HL-60/S4 treated with phorbol 12-myristate 13-acetate at 8.2 ng/mL for 4 days and 3 days (cell line): ENCODE measurements around the gene TMC1.
"Not testable (repeated sequence)": the region's sequence is repeated elsewhere in the genome, so short reads cannot be mapped to it uniquely, and the experiment has no call there.

ENCODE experiments used
- in situ Hi-C: fragments of 300-500 bp; cut with MboI; formaldehyde crosslinking; loops from 2 replicates; pipeline ENCODE4 v1.15.0; 2022; ENCODE audit warnings: low sequenced_read_pairs

Gene TMC1

DNA sequence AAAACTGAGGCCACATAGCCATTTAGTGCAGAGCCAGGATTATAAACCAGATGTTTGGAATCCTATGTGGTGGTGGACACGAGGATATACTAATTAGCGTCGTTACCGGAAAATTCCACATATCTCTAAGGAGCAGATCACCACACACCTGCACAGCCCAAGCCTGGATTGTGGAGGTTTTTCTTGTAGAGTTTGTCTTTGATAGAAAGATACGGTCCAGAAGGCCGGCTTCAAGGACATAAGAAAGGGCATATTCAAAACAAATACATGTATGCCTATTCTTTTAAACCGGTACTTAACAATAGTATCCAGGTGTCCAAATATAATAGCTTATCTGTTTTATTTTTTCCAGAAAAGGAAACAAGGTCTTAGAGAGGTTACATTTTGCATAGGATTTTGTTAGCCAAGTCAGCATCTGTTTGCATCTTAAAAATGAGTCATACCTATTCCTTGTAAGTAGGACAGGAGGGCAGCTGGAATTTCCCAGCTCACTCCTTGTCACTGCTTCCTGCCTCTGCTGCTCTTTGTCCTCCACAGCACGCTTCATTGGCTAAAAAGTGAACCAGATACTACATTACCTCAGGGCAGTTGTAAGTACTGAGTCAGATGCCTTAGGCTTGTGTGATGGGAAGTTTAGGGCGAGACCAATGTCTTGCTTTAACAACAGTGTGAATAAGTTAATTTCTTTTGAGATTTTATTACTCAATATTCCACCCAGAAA is 3.6 kb downstream of the TMC1 start:
- in situ Hi-C loops: no loop called here

- in situ Hi-C loops: no loop called here
Observed at GRCh38 chr9:72526901-72527800, 5.7 kb downstream of the TMC1 start.

DNA sequence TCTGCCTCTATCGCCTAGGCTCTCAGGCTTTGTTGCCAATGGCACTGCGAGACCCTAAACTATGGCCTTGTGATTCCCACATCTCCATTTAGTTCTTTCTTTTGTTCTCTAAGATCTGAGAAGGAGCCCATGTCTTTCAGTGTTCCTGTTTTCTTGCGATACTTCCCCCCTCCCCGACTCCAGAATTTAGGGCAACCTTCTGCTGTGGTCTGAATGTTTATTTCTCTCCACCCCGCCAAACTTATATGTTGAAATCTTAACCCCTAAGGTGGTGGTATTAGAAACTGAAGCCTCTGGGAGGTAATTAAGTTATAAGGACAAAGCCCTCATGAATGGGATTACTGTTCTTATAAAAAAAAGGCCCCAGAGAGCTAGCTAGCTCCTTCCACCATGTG is 6.4 kb downstream of the TMC1 start:
- in situ Hi-C loops: no loop called here

DNA sequence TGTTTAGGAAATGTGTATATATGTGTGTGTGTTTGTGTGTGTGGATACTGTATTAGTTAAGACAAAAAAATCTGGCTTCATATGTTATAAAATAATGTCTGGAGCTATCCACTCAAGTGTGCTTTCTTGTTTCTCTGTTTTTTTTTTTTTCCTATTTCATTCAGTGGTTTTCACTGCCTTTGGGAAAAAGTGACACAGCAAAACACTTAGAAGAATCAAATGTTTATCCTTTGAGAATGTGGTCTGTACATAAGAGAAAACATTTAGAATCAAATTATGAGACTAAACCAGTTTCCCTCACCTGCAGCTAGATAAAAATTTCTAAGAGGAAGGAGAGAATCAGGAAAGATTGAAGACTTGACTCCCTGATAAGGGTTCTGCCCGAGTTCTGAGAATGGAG is 8.1 kb downstream of the TMC1 start:
- in situ Hi-C loops: no loop called here

DNA sequence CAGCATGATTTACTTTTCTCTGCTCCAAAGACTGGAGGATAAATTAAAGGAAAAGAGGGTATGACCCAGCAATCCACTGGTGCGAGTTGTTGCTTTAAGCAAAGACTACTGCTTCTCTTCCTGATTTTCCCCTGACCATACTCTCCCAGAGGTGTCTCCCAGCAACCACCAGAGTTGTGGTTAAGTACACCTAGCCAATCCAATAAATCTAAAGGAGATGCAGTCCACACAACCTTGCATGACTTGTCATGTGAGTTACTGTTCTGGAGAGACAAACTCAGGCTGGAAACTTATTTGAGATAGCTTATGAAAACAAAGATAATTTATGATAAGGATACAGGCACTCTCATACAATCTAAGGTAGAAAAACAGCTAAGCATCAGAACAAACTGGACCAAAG is 11.9 kb downstream of the TMC1 start:
- in situ Hi-C loops: no loop called here

DNA sequence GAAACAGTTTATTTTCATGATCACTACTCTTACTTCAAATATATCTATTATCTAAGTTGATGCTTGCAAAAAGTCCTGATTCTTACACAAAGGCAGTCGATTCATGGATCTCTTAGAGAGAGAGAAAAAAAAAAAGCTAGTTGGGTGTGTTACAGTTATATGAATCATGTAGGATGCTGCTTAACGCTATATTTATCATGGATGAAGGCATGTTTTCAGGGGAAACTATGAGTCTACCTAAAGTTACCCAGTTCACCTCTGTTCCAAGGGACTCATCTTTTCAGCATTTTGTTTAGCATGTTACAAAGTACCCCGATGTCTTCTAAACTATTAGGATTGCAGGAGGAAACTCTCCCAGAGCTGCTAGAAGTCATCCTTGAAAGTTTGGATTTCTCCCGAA is 13.5 kb downstream of the TMC1 start:
- in situ Hi-C loops: no loop called here

DNA sequence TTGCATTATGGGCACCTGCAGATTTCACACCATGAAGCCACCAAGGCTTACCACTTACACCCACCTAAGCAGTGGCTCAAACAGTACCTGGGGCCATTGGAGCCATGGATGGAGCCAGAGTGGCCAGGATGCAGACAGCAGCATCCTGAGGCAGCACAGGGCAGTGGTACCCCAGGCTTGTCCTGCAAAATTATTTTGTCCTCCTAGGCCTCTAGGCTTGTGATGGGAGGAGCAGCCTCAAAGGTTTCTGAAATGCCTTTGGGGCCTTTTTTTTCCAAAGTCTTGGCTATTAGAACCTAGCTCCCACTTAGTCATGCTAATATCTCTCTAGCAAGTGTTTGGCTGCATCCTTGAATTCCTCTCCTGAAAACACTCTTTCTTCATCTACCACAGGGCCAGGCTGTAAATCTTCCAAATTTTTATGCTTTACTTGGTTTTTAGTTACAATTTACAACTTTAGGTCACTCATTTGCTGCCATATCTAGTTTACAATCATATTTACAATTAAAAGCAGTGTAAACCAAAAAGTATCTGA is 15.7 kb downstream of the TMC1 start:
- in situ Hi-C loops: no loop called here

GRCh38 chr9:72537671-72538070 is 16.3 kb downstream of the TMC1 start:
- in situ Hi-C loops: no loop called here

DNA sequence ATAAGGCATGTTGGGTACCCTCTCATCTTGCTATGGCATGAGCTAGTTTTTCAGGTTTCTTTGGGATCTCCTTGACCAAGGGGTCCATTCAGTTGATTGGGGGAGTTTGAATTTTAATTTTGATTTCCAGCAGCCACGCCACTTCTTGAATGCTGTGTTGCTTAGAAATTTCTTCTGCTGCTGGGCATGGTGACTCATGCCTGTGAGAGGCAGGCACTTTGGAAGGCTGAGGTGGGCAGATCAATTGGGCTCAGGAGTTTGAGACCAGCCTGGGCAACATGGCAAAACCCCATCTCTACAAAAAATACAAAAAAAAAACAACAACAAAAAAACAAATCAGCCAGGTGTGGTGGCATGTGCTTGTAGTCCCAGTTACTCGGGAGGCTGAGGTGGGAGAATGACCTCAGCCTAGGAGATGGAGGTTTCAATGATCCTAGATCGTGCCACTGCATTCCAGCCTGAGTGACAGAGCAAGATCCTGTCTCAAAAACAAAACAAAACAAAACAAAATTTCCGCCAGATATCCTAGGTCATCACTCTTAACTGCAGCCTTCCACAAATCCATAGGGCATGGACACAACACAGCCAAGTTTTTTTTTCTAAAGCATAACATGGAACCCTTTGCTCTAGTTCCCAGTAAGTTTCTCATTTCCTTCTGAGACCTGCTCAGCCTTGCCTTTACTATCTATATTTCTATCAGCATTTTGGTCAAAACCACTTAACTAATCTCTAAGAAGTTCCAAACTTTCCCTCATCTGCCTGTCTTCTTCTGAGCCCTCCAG is 17.7 kb downstream of the TMC1 start:
- in situ Hi-C loops: no loop called here

GRCh38 chr9:72539824-72540347 is 18.5 kb downstream of the TMC1 start:
- in situ Hi-C loops: no loop called here

DNA sequence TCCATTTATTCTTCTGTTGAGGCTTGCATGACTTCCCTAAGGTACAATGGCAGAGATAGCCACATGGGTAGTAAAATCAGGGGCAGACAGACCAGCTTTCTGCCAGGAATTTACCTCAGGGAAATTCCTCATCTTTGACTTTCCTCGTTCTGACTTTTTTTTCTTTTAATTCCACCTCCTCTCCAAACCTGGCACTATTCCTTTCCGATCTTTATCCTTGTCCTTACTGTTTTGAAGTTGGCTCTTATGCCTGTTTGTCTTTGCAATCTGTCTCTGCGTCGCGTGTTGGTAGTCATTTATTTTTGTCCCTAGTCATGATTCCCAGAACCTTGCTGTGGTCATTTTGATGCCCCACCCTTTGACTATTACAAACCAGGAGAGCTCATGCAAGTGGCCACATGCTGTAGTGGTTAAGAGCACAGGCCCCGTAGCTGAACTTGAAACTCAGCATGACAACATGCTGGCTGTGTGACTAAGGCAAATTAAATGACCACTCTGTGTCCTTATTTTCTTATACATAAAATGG is 19.0 kb downstream of the TMC1 start:
- in situ Hi-C loops: no loop called here

- in situ Hi-C loops: not testable (repeated sequence)
Observed at GRCh38 chr9:72542537-72542833, 21.1 kb downstream of the TMC1 start.

DNA sequence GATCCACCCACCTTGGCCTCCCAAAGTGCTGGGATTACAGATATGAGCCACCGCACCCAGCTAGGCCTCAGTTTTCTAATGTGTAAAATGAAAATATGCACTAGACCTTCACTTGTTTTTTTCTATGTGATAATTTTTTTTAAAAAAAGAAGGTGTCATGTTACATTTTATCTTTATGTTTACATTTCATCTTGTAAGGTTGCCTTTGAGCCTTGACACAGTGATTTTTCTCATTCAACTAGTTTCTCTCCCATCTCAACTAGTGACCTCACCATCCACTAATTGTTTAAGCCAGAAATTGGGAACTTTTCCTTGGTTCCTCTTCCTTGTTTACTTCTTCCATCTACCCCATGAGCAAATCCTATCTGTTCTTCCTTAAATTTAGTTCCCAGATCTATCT is 21.5 kb downstream of the TMC1 start:
- in situ Hi-C loops: no loop called here

DNA sequence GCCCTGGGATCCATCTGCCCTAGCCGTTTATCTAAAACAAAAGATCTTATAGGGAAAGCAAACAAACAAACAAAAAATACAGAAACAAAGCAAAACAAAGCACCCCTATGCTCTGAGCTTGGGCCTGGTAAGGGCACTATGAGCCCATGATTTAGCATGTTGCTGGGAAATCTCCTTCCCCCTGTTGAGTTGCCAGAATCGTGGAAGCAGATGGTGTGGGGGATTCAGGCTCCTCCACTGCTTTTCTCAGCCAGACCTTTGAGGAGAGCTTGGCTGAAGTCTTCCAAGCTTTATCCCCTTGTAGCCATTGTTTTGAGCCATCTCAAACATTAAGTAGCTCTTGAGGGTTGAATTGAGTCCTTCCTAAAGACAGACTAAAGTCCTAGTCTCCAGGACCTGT is 29.9 kb downstream of the TMC1 start:
- in situ Hi-C loops: no loop called here

DNA sequence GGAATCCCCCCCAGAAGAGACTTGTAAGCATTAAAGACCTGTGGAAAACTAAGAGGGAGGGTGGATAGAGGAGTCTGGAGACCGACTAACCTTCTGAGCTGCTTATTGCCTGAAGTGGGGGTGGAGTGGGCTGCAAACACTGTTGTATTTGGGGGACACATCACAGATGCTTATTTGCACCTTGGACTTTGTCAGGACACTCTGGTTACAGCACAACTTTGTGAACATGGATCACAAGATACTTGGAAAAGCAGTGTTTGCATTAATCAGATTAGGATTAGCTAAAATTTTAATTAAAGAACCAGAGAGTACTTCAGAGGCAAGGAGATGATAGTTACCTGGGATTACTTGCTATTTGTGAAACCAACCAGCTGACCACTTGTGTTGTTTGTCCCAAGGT is 30.9 kb downstream of the TMC1 start:
- in situ Hi-C loops: no loop called here

GRCh38 chr9:72554221-72554641 is 32.8 kb downstream of the TMC1 start:
- in situ Hi-C loops: no loop called here

GRCh38 chr9:72557549-72557948 is 36.1 kb downstream of the TMC1 start:
- in situ Hi-C loops: no loop called here

DNA sequence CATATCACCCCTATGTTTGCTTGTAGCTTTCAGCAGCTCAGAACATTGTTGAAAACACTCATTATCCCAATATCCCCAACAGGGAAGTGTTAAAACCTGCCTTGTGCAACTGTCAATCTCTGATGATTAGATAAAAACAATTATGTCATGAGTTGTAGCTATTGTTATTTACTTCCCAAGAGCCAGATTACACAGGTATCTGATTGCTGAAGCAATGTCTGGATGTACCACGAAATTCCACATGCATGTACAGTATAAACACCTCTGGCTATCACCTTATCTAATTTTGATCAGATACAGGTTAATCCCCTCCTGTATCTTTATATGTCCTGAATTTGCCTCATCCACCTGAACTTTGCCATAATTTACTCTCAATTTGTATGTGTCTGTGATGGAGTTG is 38.7 kb downstream of the TMC1 start:
- in situ Hi-C loops: no loop called here

GRCh38 chr9:72563806-72564205 is 42.4 kb downstream of the TMC1 start:
- in situ Hi-C loops: no loop called here

DNA sequence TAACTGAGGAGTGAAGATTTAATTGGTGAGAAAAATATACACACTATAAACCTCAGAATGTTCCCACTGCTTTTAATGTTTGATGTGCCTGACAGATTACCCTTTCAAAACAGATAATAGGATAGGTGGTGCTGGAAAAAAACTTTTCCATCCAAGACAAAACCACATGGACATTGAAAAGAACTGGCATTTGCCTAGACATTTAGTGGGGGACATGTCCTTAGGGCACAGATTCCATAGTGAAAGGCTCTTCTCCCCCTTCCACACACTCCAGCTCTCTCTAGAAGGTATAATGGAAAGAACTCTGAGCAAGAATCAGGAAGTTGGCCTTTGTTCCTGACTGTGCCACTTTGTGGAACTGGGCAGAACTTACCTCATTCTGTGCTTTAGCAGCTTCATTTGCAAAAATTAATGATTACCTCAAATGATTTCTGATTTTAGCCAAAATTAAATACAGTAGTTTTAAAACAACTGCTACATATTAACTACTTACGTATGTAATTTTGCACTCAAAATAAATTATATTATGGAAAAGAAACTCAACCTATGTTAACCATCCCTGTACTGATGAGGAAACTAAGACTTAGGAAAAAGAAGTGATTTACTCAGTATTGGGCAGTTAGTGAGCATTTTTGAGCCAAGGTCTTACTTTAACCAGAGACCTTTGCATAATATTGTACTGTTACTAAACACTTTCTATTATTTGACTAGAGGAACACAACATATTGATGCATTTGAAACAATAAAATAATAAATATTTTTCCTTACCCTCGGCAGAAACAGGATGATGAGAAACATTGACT is 43.3 kb downstream of the TMC1 start:
- in situ Hi-C loops: no loop called here
